Fibroblast of lung (primary cell): Measurements from ENCODE around the gene ITPK1. TPM values are rescaled to one million over a fixed set of nuclear protein-coding genes. Genes with fewer than 3 reads are reported as not detected.

Experiments used
- DNase-seq, 2 donors: peaks; one replicate each; pipeline versions ENCODE4 v3.0.0 to v3.0.0-alpha.2; 2010; ENCODE audit warnings: low read depth in 2 of 2
- H2AFZ ChIP-seq: 2 replicates; pipeline ENCODE4 v1.5.1; 2012; ENCODE audit warnings: low read length, control low read depth, inconsistent platforms
- H3K27ac ChIP-seq: 2 replicates; pipeline ENCODE4 v1.5.1; 2011; ENCODE audit warnings: low read length, control low read depth; ENCODE audit not compliant: insufficient read depth
- H3K27me3 ChIP-seq: 2 replicates; pipeline ENCODE4 v1.5.1; 2011; ENCODE audit warnings: mild to moderate bottlenecking, low read length; ENCODE audit not compliant: control insufficient read depth, insufficient read depth
- H3K36me3 ChIP-seq: 2 replicates; pipeline ENCODE4 v1.5.1; 2011; ENCODE audit warnings: low read length; ENCODE audit not compliant: control insufficient read depth, insufficient read depth
- H3K4me1 ChIP-seq: 2 replicates; pipeline ENCODE4 v1.5.1; 2011; ENCODE audit warnings: low read length; ENCODE audit not compliant: control insufficient read depth, insufficient read depth; ENCODE audit errors: extremely low read depth
- H3K4me2 ChIP-seq: 2 replicates; pipeline ENCODE4 v1.5.1; 2011; ENCODE audit warnings: low read length, control low read depth; ENCODE audit not compliant: insufficient read depth; ENCODE audit errors: extremely low read depth
- H3K4me3 ChIP-seq, 4 experiments: fragments of 200-600 bp in 1 of 4; sonication (generic) in 1 of 4; replicated peaks in 1 of 4; 2 replicates each; pipeline ENCODE4 v1.5.1; 2011 to 2016; ENCODE audit warnings: low read length in 4 of 4, low read depth in 3 of 4, mild to moderate bottlenecking in 3 of 4, control low read depth in 2 of 4, inconsistent platforms in 1 of 4, mixed read lengths in 1 of 4; ENCODE audit not compliant: insufficient read depth in 1 of 4; ENCODE audit errors: control extremely low read depth in 1 of 4
- H3K79me2 ChIP-seq: 2 replicates; pipeline ENCODE4 v1.5.1; 2012; ENCODE audit warnings: mild to moderate bottlenecking, low read length, inconsistent platforms; ENCODE audit not compliant: control insufficient read depth, insufficient read depth
- H3K9ac ChIP-seq: 2 replicates; pipeline ENCODE4 v1.5.1; 2011; ENCODE audit warnings: mild to moderate bottlenecking, low read length, control low read depth; ENCODE audit not compliant: insufficient read depth
- H3K9me3 ChIP-seq: 2 replicates; pipeline ENCODE4 v1.5.1; 2012; ENCODE audit warnings: low read depth, low read length; ENCODE audit not compliant: control insufficient read depth, insufficient read depth
- H4K20me1 ChIP-seq: 2 replicates; pipeline ENCODE4 v1.5.1; 2011; ENCODE audit warnings: low read length; ENCODE audit not compliant: control insufficient read depth, insufficient read depth; ENCODE audit errors: extremely low read depth
- EZH2 ChIP-seq: IDR thresholded peaks from 2 replicates; pipeline ENCODE4 v1.5.1; 2012; ENCODE audit warnings: low read length, control low read depth, mild to moderate bottlenecking; ENCODE audit errors: missing control alignments
- polyA plus RNA-seq, 2 donors: library from polyadenylated mRNA; depleted of rRNA in 1 of 2; stranded (reverse) in 1 of 2; unstranded in 1 of 2; fragments of >200 nt; gene quantifications; 2 replicates each; pipeline ENCODE4 v1.2.1, GENCODE V29; 2011 to 2012; ENCODE audit warnings: missing spikeins in 1 of 2
- total RNA-seq: library from RNA; depleted of rRNA; stranded (reverse); fragments of >200 nt; gene quantifications from 2 replicates; pipeline ENCODE4 v1.2.1, GENCODE V29; 2014
- TF ChIP-seq, protein P1 (sequence below), 2 donors: IDR thresholded peaks in 1 of 2; conservative IDR thresholded peaks in 1 of 2; 1 replicate in 1 of 2; 2 replicates in 1 of 2; pipeline ENCODE4 v1.5.1; 2011 to 2012; ENCODE audit warnings: low read length in 2 of 2, control low read depth in 1 of 2, inconsistent platforms in 1 of 2, low read depth in 1 of 2, mild to moderate bottlenecking in 1 of 2

Gene ITPK1
- total and polyA plus RNA-seq, 2 donors (not counting 1 experiment from before 2014, with no cell fraction given): 9.2 to 23.1 TPM

DNA sequence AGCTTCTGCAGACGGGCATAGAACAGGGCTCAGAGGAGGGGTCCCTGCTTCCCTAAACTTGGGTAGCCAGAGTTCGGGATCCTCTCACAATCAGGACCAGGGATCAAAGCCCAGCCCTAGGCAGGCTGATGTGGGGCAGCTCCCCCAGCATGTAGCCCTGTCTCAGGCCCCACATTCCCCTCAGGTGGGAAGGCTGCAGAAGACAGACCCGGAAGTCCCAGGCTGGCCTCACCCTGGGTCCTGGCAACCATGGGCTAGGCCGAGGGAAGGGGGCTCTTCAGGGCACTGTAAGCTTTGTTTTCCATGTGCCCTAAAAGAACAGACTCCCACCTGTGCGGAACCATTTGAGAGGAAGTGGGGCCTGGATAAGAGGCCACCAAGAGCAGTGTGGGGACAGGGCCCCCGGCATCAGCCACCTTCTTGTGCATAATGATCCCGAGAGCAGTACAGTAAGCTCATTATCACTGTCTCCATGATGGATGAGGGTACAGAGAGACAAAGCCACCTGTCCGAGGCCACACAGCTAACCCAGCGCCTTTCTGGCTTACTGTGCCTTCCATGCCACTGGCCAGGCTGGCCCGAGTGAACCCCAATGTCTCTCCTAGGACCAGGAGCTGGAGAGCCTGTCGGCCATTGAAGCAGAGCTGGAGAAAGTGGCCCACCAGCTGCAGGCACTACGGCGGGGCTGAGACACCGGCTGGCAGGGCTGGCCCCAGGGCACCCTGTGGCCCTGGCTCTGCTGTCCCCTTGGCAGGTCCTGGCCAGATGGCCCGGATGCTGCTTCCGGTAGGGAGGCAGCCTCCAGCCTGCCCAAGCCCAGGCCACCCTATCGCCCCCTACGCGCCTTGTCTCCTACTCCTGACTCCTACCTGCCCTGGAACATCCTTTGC, 181.3 kb downstream of the ITPK1 start:
- Histone ChIP-seq H3K4me1 (no peaks in the 10 kb centered on the region), H3K27ac (no peak overlapping the region), H3K9ac (no peak overlapping the region), H3K79me2 (no peaks in the 10 kb centered on the region), H3K4me2 (no peak overlapping the region), H3K9me3 (no peaks in the 10 kb centered on the region), H4K20me1 (no peaks in the 10 kb centered on the region), H2AFZ (no peak overlapping the region), H3K36me3 (no peaks in the 10 kb centered on the region), H3K27me3 (no peaks in the 10 kb centered on the region), H3K4me3 (no peak overlapping the region)
- no peak for DNase-seq
- TF ChIP-seq EZH2: no peak
- TF ChIP-seq, protein P1, sequence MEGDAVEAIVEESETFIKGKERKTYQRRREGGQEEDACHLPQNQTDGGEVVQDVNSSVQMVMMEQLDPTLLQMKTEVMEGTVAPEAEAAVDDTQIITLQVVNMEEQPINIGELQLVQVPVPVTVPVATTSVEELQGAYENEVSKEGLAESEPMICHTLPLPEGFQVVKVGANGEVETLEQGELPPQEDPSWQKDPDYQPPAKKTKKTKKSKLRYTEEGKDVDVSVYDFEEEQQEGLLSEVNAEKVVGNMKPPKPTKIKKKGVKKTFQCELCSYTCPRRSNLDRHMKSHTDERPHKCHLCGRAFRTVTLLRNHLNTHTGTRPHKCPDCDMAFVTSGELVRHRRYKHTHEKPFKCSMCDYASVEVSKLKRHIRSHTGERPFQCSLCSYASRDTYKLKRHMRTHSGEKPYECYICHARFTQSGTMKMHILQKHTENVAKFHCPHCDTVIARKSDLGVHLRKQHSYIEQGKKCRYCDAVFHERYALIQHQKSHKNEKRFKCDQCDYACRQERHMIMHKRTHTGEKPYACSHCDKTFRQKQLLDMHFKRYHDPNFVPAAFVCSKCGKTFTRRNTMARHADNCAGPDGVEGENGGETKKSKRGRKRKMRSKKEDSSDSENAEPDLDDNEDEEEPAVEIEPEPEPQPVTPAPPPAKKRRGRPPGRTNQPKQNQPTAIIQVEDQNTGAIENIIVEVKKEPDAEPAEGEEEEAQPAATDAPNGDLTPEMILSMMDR (conservative IDR thresholded peaks at IDR 0.05 in 1 of 2, IDR thresholded peaks at IDR 0.05 in 1 of 2; ENCODE audit: low read depth in 1 of 2, low read length in 2 of 2): no peak

DNA sequence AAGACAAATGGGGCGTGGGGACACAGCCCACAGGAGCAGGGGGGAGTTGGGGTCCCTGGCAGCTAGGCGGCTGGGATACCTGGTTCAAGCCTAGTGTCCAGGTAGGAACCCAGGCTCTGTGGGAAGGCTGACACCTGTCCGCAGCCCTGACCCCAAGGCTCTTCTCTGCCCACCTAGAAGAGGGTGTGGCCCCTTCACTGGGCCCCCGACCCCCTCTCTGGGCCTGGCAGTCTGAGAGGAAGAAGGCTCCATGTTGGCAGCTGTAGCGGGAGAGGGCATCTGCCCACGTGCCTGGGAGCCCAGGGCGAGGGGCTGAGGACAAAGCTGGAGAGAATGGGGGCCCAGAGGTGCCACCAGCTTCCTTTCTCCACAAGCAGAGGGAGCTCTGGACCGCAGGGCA, 182.2 kb downstream of the ITPK1 start:
- H3K36me3 ChIP-seq: no peaks in the 10 kb centered on the region
- H3K4me1 ChIP-seq: no peaks in the 10 kb centered on the region
- H3K27me3 ChIP-seq: no peaks in the 10 kb centered on the region
- no peaks in the 10 kb centered on the region for H4K20me1 ChIP-seq
- H3K4me2 ChIP-seq: no peak overlapping the region
- no peaks in the 10 kb centered on the region for H3K9me3 ChIP-seq
- no peak overlapping the region for H3K27ac ChIP-seq
- no peaks in the 10 kb centered on the region for H3K79me2 ChIP-seq
- no peak overlapping the region for H3K4me3 ChIP-seq
- no peak for TF ChIP-seq EZH2
- no peak overlapping the region for H3K9ac ChIP-seq
- no peak overlapping the region for H2AFZ ChIP-seq
- no peak for DNase-seq

DNA sequence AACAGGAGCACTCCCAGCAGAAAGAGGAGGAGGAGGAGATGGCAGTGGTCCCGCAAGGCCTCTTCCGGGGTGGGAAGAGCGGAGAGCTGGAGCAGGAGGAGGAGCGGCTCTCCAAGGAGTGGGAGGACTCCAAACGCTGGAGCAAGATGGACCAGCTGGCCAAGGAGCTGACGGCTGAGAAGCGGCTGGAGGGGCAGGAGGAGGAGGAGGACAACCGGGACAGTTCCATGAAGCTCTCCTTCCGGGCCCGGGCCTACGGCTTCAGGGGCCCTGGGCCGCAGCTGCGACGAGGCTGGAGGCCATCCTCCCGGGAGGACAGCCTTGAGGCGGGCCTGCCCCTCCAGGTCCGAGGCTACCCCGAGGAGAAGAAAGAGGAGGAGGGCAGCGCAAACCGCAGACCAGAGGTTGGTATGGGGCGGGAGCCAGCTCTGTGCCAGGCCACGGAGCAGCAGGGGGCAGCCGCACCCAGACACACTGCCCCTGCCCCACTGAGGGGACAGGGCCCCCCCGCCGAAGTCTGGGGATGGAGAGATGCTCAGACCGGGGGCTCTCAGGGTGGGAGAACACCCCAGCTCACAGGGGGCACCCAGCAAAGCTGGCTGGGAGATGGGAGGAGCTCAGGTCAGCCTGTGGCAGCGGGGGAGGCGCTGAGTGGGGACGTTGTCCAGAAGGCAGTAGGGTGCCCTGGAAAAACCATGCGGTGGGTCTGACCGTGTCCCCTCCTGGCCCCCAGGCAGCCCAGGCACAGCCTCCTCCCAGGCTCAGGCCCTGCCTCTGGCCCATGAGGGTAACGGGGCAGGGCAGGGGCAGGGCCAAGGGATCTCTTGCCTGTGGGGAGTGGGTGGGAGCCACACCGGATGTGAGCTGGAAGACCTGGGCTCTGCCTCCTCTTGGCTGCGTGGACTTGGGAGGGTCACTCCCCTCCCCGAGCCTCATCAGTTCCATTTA, 183.0 kb downstream of the ITPK1 start:
- H4K20me1 ChIP-seq: no peaks in the 10 kb centered on the region
- H3K9me3 ChIP-seq: no peaks in the 10 kb centered on the region
- no peak overlapping the region for H3K9ac ChIP-seq
- no peak overlapping the region for H3K4me3 ChIP-seq
- H3K36me3 ChIP-seq: no peaks in the 10 kb centered on the region
- no peak overlapping the region for H3K4me2 ChIP-seq
- no peaks in the 10 kb centered on the region for H3K27me3 ChIP-seq
- H2AFZ ChIP-seq: no peak overlapping the region
- DNase-seq: no peak
- TF ChIP-seq, protein P1 (conservative IDR thresholded peaks at IDR 0.05 in 1 of 2, IDR thresholded peaks at IDR 0.05 in 1 of 2; ENCODE audit: low read depth in 1 of 2, low read length in 2 of 2): no peak
- no peak for TF ChIP-seq EZH2
- no peaks in the 10 kb centered on the region for H3K79me2 ChIP-seq
- H3K4me1 ChIP-seq: no peaks in the 10 kb centered on the region
- H3K27ac ChIP-seq: no peak overlapping the region
